ENCODE data around the gene SMNDC1.

SMNDC1 gene

GRCh38 chr10:110349831-110350230 lies 45.1 kb upstream of the SMNDC1 start:
- no CpG with 5 or more reads among the region's 3 CpGs for WGBS (ENCODE audit: extremely low coverage, insufficient coverage, low lambda C conversion rate)

GRCh38 chr10:110349386-110349785 lies 44.7 kb upstream of the SMNDC1 start:
- no peak overlapping the region for H3K4me3 ChIP-seq (ENCODE audit: low read length)
- H3K9ac ChIP-seq (ENCODE audit: low read length), result no peak overlapping the region
- no peak overlapping the region for H3K18ac ChIP-seq (ENCODE audit: low read length)
- H2BK15ac ChIP-seq (replicated peaks; ENCODE audit: low read depth), result no peak overlapping the region
- no peak overlapping the region for H3K4ac ChIP-seq (ENCODE audit: low read depth, low read length)
- no peak overlapping the region for H3K27ac ChIP-seq (ENCODE audit: low read depth, low read length)
- no peak overlapping the region for H3K23ac ChIP-seq (ENCODE audit: low read length)
- whole genome bisulfite sequencing (ENCODE audit: extremely low coverage, insufficient coverage, low lambda C conversion rate), result no CpG with 5 or more reads among the region's 5 CpGs
- no peaks in the 10 kb centered on the region for H3K79me2 ChIP-seq (ENCODE audit: control insufficient read depth, insufficient read depth, low read length)
- DNase-seq, result no peak
- H2BK120ac ChIP-seq (ENCODE audit: low read depth, low read length), result no peak overlapping the region
- H3K56ac ChIP-seq (ENCODE audit: low read length), result no peak overlapping the region
- H2BK5ac ChIP-seq (ENCODE audit: low read length), result no peak overlapping the region
- H4K5ac ChIP-seq (ENCODE audit: low read length), result no peak overlapping the region
- H3K4me2 ChIP-seq (ENCODE audit: low read length), result no peak overlapping the region
- H3K27me3 ChIP-seq (ENCODE audit: insufficient read depth, low read length, poor library complexity), result no peaks in the 10 kb centered on the region
- H3K4me1 ChIP-seq (ENCODE audit: control insufficient read depth, low read depth, low read length), result peaks cover 4% of the 10 kb centered on the region
- H3K79me1 ChIP-seq (ENCODE audit: low read length), result no peaks in the 10 kb centered on the region
- H3K36me3 ChIP-seq (ENCODE audit: control insufficient read depth, insufficient read depth, low read length), result no peaks in the 10 kb centered on the region
- H2AK5ac ChIP-seq (ENCODE audit: low read length), result no peak overlapping the region
- no peak overlapping the region for H4K8ac ChIP-seq (ENCODE audit: low read depth, low read length)

More at GRCh38 chr10:110349831-110350230, 45.1 kb upstream of the SMNDC1 start:
- Histone ChIP-seq H3K79me2 (ENCODE audit: control insufficient read depth, insufficient read depth, low read length) (no peaks in the 10 kb centered on the region), H2BK120ac (ENCODE audit: low read depth, low read length) (no peak overlapping the region), H2BK5ac (ENCODE audit: low read length) (no peak overlapping the region), H3K9ac (ENCODE audit: low read length) (no peak overlapping the region), H3K56ac (ENCODE audit: low read length) (no peak overlapping the region), H2AK5ac (ENCODE audit: low read length) (no peak overlapping the region), H3K79me1 (ENCODE audit: low read length) (no peaks in the 10 kb centered on the region), H3K4me1 (ENCODE audit: control insufficient read depth, low read depth, low read length) (peaks cover 4% of the 10 kb centered on the region), H3K4ac (ENCODE audit: low read depth, low read length) (no peak overlapping the region), H4K8ac (ENCODE audit: low read depth, low read length) (no peak overlapping the region), H3K27ac (ENCODE audit: low read depth, low read length) (no peak overlapping the region), H3K27me3 (ENCODE audit: insufficient read depth, low read length, poor library complexity) (no peaks in the 10 kb centered on the region), H4K5ac (ENCODE audit: low read length) (no peak overlapping the region), H2BK15ac (replicated peaks; ENCODE audit: low read depth) (no peak overlapping the region), H3K36me3 (ENCODE audit: control insufficient read depth, insufficient read depth, low read length) (no peaks in the 10 kb centered on the region), H3K4me2 (ENCODE audit: low read length) (no peak overlapping the region), H3K4me3 (ENCODE audit: low read length) (no peak overlapping the region), H3K23ac (ENCODE audit: low read length) (no peak overlapping the region), H3K18ac (ENCODE audit: low read length) (no peak overlapping the region)
- DNase-seq, result no peak

- Histone ChIP-seq H2BK15ac (replicated peaks; ENCODE audit: low read depth) (no peak overlapping the region), H3K4me2 (ENCODE audit: low read length) (no peak overlapping the region), H2AK5ac (ENCODE audit: low read length) (no peak overlapping the region), H4K8ac (ENCODE audit: low read depth, low read length) (no peak overlapping the region), H3K4me1 (ENCODE audit: control insufficient read depth, low read depth, low read length) (no peaks in the 10 kb centered on the region), H3K56ac (ENCODE audit: low read length) (no peak overlapping the region), H3K4ac (ENCODE audit: low read depth, low read length) (no peak overlapping the region), H2BK5ac (ENCODE audit: low read length) (no peak overlapping the region), H3K18ac (ENCODE audit: low read length) (no peak overlapping the region), H3K79me2 (ENCODE audit: control insufficient read depth, insufficient read depth, low read length) (no peaks in the 10 kb centered on the region), H3K79me1 (ENCODE audit: low read length) (no peaks in the 10 kb centered on the region), H3K4me3 (ENCODE audit: low read length) (no peak overlapping the region), H3K9ac (ENCODE audit: low read length) (no peak overlapping the region), H3K36me3 (ENCODE audit: control insufficient read depth, insufficient read depth, low read length) (no peaks in the 10 kb centered on the region), H3K23ac (ENCODE audit: low read length) (no peak overlapping the region), H3K27me3 (ENCODE audit: insufficient read depth, low read length, poor library complexity) (no peaks in the 10 kb centered on the region), H2BK120ac (ENCODE audit: low read depth, low read length) (no peak overlapping the region), H3K27ac (ENCODE audit: low read depth, low read length) (no peak overlapping the region), H4K5ac (ENCODE audit: low read length) (no peak overlapping the region)
- DNase-seq, result no peak
Observed at GRCh38 chr10:110348336-110348735, 43.6 kb upstream of the SMNDC1 start.

- Histone ChIP-seq H3K27ac (ENCODE audit: low read depth, low read length) (no peak overlapping the region), H3K9ac (ENCODE audit: low read length) (no peak overlapping the region)
- no peak for DNase-seq
Observed at GRCh38 chr10:110346914-110347313, 42.2 kb upstream of the SMNDC1 start.

GRCh38 chr10:110345286-110345685 lies 40.6 kb upstream of the SMNDC1 start:
- Histone ChIP-seq H3K9ac (ENCODE audit: low read length) (no peak overlapping the region), H2BK120ac (ENCODE audit: low read depth, low read length) (no peak overlapping the region), H4K5ac (ENCODE audit: low read length) (no peak overlapping the region), H3K4me1 (ENCODE audit: control insufficient read depth, low read depth, low read length) (no peaks in the 10 kb centered on the region), H3K56ac (ENCODE audit: low read length) (no peak overlapping the region), H2AK5ac (ENCODE audit: low read length) (no peak overlapping the region), H3K79me2 (ENCODE audit: control insufficient read depth, insufficient read depth, low read length) (no peaks in the 10 kb centered on the region), H3K4me3 (ENCODE audit: low read length) (no peak overlapping the region), H3K27me3 (ENCODE audit: insufficient read depth, low read length, poor library complexity) (no peaks in the 10 kb centered on the region), H3K4me2 (ENCODE audit: low read length) (no peak overlapping the region), H4K8ac (ENCODE audit: low read depth, low read length) (no peak overlapping the region), H3K27ac (ENCODE audit: low read depth, low read length) (no peak overlapping the region), H3K4ac (ENCODE audit: low read depth, low read length) (no peak overlapping the region), H2BK15ac (replicated peaks; ENCODE audit: low read depth) (no peak overlapping the region), H2BK5ac (ENCODE audit: low read length) (no peak overlapping the region), H3K23ac (ENCODE audit: low read length) (no peak overlapping the region), H3K36me3 (ENCODE audit: control insufficient read depth, insufficient read depth, low read length) (no peaks in the 10 kb centered on the region), H3K79me1 (ENCODE audit: low read length) (no peaks in the 10 kb centered on the region), H3K18ac (ENCODE audit: low read length) (no peak overlapping the region)
- DNase-seq, result no peak
- no CpG with 5 or more reads among the region's 4 CpGs for WGBS (ENCODE audit: extremely low coverage, insufficient coverage, low lambda C conversion rate)

More at GRCh38 chr10:110346914-110347313, 42.2 kb upstream of the SMNDC1 start:
- H4K5ac ChIP-seq (ENCODE audit: low read length), result no peak overlapping the region
- no peak overlapping the region for H2AK5ac ChIP-seq (ENCODE audit: low read length)
- no peak overlapping the region for H2BK120ac ChIP-seq (ENCODE audit: low read depth, low read length)
- no peak overlapping the region for H3K56ac ChIP-seq (ENCODE audit: low read length)
- no peak overlapping the region for H3K23ac ChIP-seq (ENCODE audit: low read length)
- no peak overlapping the region for H3K4me2 ChIP-seq (ENCODE audit: low read length)
- no peaks in the 10 kb centered on the region for H3K36me3 ChIP-seq (ENCODE audit: control insufficient read depth, insufficient read depth, low read length)
- no peak overlapping the region for H3K18ac ChIP-seq (ENCODE audit: low read length)
- H2BK15ac ChIP-seq (replicated peaks; ENCODE audit: low read depth), result no peak overlapping the region
- no peaks in the 10 kb centered on the region for H3K4me1 ChIP-seq (ENCODE audit: control insufficient read depth, low read depth, low read length)
- no peaks in the 10 kb centered on the region for H3K27me3 ChIP-seq (ENCODE audit: insufficient read depth, low read length, poor library complexity)
- H4K8ac ChIP-seq (ENCODE audit: low read depth, low read length), result no peak overlapping the region
- H3K79me2 ChIP-seq (ENCODE audit: control insufficient read depth, insufficient read depth, low read length), result no peaks in the 10 kb centered on the region
- no peak overlapping the region for H2BK5ac ChIP-seq (ENCODE audit: low read length)
- H3K4ac ChIP-seq (ENCODE audit: low read depth, low read length), result no peak overlapping the region
- no peaks in the 10 kb centered on the region for H3K79me1 ChIP-seq (ENCODE audit: low read length)
- no peak overlapping the region for H3K4me3 ChIP-seq (ENCODE audit: low read length)
- WGBS (ENCODE audit: extremely low coverage, insufficient coverage, low lambda C conversion rate), result no CpG with 5 or more reads among the region's 4 CpGs

- no peak overlapping the region for H3K18ac ChIP-seq (ENCODE audit: low read length)
- no peak overlapping the region for H4K5ac ChIP-seq (ENCODE audit: low read length)
- no peaks in the 10 kb centered on the region for H3K27me3 ChIP-seq (ENCODE audit: insufficient read depth, low read length, poor library complexity)
- no peaks in the 10 kb centered on the region for H3K79me2 ChIP-seq (ENCODE audit: control insufficient read depth, insufficient read depth, low read length)
- no peak overlapping the region for H2AK5ac ChIP-seq (ENCODE audit: low read length)
- H2BK5ac ChIP-seq (ENCODE audit: low read length), result no peak overlapping the region
- H4K8ac ChIP-seq (ENCODE audit: low read depth, low read length), result no peak overlapping the region
- no peak overlapping the region for H3K9ac ChIP-seq (ENCODE audit: low read length)
- no CpG with 5 or more reads among the region's 2 CpGs for WGBS (ENCODE audit: extremely low coverage, insufficient coverage, low lambda C conversion rate)
- no peaks in the 10 kb centered on the region for H3K36me3 ChIP-seq (ENCODE audit: control insufficient read depth, insufficient read depth, low read length)
- no peaks in the 10 kb centered on the region for H3K4me1 ChIP-seq (ENCODE audit: control insufficient read depth, low read depth, low read length)
- H3K4ac ChIP-seq (ENCODE audit: low read depth, low read length), result no peak overlapping the region
- DNase-seq, result no peak
- no peak overlapping the region for H3K4me2 ChIP-seq (ENCODE audit: low read length)
- no peaks in the 10 kb centered on the region for H3K79me1 ChIP-seq (ENCODE audit: low read length)
- H2BK15ac ChIP-seq (replicated peaks; ENCODE audit: low read depth), result no peak overlapping the region
- no peak overlapping the region for H3K56ac ChIP-seq (ENCODE audit: low read length)
- H2BK120ac ChIP-seq (ENCODE audit: low read depth, low read length), result no peak overlapping the region
- no peak overlapping the region for H3K23ac ChIP-seq (ENCODE audit: low read length)
- H3K27ac ChIP-seq (ENCODE audit: low read depth, low read length), result no peak overlapping the region
- no peak overlapping the region for H3K4me3 ChIP-seq (ENCODE audit: low read length)
Observed at GRCh38 chr10:110344622-110345021, 39.9 kb upstream of the SMNDC1 start.
